Chondrocyte (in vitro differentiated cells): ENCODE data around the gene RAB44. TPM values are rescaled to one million over a fixed set of nuclear protein-coding genes. Genes with fewer than 3 reads are reported as not detected.

Source experiments
- DNase-seq: peaks from one replicate; pipeline ENCODE4 v3.0.0; 2021; ENCODE audit warnings: mixed read lengths, low spot score
- H3K27ac Mint-ChIP-seq: one replicate; pipeline ENCODE4 v1.8.0; 2021; ENCODE audit warnings: mild to moderate bottlenecking, moderate library complexity, mixed read lengths; ENCODE audit not compliant: unreplicated experiment
- H3K27me3 Mint-ChIP-seq: 2 replicates; pipeline ENCODE4 v1.8.0; 2021; ENCODE audit warnings: low read depth, mixed read lengths
- H3K36me3 Mint-ChIP-seq: 2 replicates; pipeline ENCODE4 v1.8.0; 2021; ENCODE audit warnings: low read depth, mixed read lengths
- H3K4me1 Mint-ChIP-seq: 2 replicates; pipeline ENCODE4 v1.8.0; 2021; ENCODE audit warnings: low read depth, mild to moderate bottlenecking, mixed read lengths
- H3K4me3 Mint-ChIP-seq: one replicate; pipeline ENCODE4 v1.8.0; 2021; ENCODE audit warnings: mild to moderate bottlenecking, moderate library complexity, mixed read lengths; ENCODE audit not compliant: unreplicated experiment
- H3K9me3 Mint-ChIP-seq: 2 replicates; pipeline ENCODE4 v1.8.0; 2021; ENCODE audit warnings: low read depth, mixed read lengths
- total RNA-seq: library from RNA; stranded (reverse); gene quantifications from 3 replicates; pipeline ENCODE4 v1.2.1, GENCODE V29; 2021
- TF ChIP-seq, protein P1 (sequence below): fragments of 200-600 bp; sonication (generic); IDR thresholded peaks from 2 replicates; pipeline ENCODE4 v1.5.0; 2021; ENCODE audit warnings: antibody characterized with exemption, mild to moderate bottlenecking, moderate library complexity

The RAB44 gene
- total RNA-seq, 1 donor from 2014 or later, result not detected

GRCh38 chr6:36692220-36692619 is 5.4 kb upstream of the RAB44 start:
- H3K27ac Mint-ChIP-seq, result no peak overlapping the region
- no peaks in the 10 kb centered on the region for H3K27me3 Mint-ChIP-seq

DNA sequence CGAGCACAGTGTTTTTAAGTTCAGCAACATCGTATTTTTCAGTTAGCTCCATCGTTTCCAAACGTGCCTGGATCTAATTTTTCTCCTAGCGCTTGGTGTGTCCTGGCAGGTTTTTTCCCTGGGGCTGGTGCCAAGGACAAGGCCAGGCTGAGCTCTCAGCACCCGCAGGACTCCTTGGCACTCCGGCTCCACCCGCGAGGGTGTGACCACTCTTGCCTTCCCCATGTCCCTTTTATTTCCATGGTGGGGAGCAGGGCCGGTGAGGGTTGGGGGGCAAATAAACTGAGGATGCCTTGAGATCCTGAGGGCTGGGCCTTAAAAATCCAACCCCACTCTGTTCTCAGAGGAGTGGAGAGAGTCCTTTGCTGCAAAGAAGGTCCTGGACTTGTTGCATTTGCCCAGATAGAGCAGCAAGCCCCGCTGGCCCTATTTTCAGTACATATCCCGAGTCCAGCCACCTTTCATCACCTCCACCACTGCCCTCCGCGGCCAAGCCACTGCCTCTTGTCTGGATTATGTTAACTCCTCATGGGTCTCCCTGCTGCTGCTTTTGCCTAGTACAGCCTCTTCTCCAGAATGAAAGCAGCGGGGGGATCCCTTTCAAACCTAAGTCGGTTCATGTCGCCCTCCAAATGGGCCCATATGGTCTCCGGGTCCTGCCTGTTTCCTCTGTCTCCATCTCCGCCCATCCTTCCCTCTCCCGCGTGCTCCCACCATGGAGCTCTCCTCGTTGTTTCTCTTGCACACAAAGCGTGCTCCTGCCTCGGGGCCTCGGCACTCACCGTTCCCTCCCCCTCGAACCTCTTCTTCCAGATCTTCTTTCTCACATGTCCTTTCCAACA is 4.5 kb upstream of the RAB44 start:
- no peak overlapping the region for H3K4me3 Mint-ChIP-seq
- no peak overlapping the region for H3K27ac Mint-ChIP-seq
- no peaks in the 10 kb centered on the region for H3K36me3 Mint-ChIP-seq
- DNase-seq, result no peak
- no peaks in the 10 kb centered on the region for H3K27me3 Mint-ChIP-seq
- peaks cover 4% of the 10 kb centered on the region for H3K9me3 Mint-ChIP-seq
- TF ChIP-seq, protein P1, sequence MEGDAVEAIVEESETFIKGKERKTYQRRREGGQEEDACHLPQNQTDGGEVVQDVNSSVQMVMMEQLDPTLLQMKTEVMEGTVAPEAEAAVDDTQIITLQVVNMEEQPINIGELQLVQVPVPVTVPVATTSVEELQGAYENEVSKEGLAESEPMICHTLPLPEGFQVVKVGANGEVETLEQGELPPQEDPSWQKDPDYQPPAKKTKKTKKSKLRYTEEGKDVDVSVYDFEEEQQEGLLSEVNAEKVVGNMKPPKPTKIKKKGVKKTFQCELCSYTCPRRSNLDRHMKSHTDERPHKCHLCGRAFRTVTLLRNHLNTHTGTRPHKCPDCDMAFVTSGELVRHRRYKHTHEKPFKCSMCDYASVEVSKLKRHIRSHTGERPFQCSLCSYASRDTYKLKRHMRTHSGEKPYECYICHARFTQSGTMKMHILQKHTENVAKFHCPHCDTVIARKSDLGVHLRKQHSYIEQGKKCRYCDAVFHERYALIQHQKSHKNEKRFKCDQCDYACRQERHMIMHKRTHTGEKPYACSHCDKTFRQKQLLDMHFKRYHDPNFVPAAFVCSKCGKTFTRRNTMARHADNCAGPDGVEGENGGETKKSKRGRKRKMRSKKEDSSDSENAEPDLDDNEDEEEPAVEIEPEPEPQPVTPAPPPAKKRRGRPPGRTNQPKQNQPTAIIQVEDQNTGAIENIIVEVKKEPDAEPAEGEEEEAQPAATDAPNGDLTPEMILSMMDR, result no peak
- H3K4me1 Mint-ChIP-seq, result no peaks in the 10 kb centered on the region

More at GRCh38 chr6:36692220-36692619, 5.4 kb upstream of the RAB44 start:
- H3K4me1 Mint-ChIP-seq, result no peaks in the 10 kb centered on the region
- H3K9me3 Mint-ChIP-seq, result peaks cover 3% of the 10 kb centered on the region
- TF ChIP-seq, protein P1, result no peak
- no peak for DNase-seq
- H3K4me3 Mint-ChIP-seq, result no peak overlapping the region
- H3K36me3 Mint-ChIP-seq, result peaks cover 2% of the 10 kb centered on the region

DNA sequence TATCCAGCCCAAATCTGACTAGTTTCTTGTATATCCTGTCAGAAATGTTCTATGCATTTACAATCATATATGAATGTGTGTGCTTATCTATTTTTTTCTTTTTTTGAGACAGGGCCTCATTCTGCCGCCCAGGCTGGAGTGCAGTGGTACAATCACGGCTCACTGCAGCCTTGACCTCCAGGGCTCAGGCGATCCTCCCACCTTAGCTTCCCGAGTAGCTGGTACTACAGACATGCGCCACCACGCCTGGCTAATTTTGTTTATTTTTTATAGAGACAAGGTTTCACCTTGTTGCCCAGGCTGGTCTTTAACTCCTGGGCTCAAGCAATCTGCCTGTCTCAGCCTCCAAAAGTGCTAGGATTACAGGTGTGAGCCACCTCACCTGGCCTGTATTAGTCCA is 3.0 kb upstream of the RAB44 start:
- TF ChIP-seq, protein P1, result no peak
- DNase-seq, result no peak
- Mint-ChIP-seq H3K27me3 (peaks cover 6% of the 10 kb centered on the region), H3K36me3 (no peaks in the 10 kb centered on the region), H3K9me3 (peaks cover 4% of the 10 kb centered on the region), H3K27ac (no peak overlapping the region), H3K4me3 (no peak overlapping the region), H3K4me1 (no peaks in the 10 kb centered on the region)

GRCh38 chr6:36695414-36695813 is 2.2 kb upstream of the RAB44 start:
- no peak overlapping the region for H3K4me3 Mint-ChIP-seq
- peaks cover 4% of the 10 kb centered on the region for H3K9me3 Mint-ChIP-seq
- DNase-seq, result no peak
- TF ChIP-seq, protein P1, result no peak
- H3K36me3 Mint-ChIP-seq, result no peaks in the 10 kb centered on the region
- H3K4me1 Mint-ChIP-seq, result no peaks in the 10 kb centered on the region
- H3K27ac Mint-ChIP-seq, result no peak overlapping the region
- H3K27me3 Mint-ChIP-seq, result peaks cover 6% of the 10 kb centered on the region

DNA sequence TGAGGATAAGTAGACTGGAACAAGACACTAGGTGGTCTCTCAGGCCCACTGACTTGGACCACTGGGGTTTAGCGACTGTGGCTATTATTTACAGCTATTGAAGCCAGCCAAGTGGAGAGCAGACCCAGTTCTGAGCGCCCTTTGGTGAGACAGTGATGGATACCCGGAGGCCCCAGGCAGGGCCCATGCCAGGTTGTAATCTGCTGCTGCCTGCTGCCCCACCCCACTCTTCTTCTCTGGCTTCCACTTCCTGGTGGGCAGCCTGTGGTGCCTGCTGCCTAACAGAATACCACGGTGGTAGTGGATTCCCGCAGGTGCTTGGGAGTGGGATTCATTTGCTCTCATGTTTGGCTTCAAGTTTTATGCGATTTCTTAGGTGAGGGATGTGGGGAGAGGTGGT is 570 bp downstream of the RAB44 start:
- Mint-ChIP-seq H3K4me3 (no peak overlapping the region), H3K9me3 (peaks cover 4% of the 10 kb centered on the region), H3K4me1 (peaks cover 6% of the 10 kb centered on the region), H3K27me3 (peaks cover 6% of the 10 kb centered on the region), H3K27ac (no peak overlapping the region), H3K36me3 (no peaks in the 10 kb centered on the region)
- DNase-seq, result no peak
- TF ChIP-seq, protein P1, result no peak
